Stimulated activated CD8-positive, alpha-beta memory T cell treated with anti-CD3 and anti-CD28 coated beads, Interleukin-2, amount 100 ng/mL, for 1 hour (primary cell): ENCODE data around the gene FRY.

ENCODE experiments used
- DNase-seq, 2 donors: peaks; one replicate each; pipeline ENCODE4 v3.0.0-alpha.2; 2020; ENCODE audit warnings: low read depth in 2 of 2

Gene FRY

DNA sequence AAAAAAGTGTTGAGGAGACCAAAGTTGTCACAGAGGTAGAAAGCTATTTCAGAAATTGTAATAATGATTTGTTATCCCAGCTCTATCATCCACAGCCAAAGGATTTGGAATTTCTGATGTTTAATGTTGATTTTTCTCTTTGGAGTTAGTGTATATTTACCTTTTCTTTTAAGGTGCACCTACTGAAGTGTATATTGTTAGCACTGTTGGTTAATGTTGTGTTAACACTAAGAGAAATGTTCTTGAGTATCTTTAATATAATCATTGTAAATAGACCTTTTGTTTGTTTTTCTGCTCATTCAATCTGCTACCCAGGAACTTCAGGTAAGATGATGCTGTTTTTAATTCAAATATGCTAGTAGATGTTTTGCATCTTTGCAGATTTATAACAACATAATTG lies 226.1 kb downstream of the FRY start:
- no peak for DNase-seq

GRCh38 chr13:32259116-32259515 lies 227.5 kb downstream of the FRY start:
- DNase-seq: no peak

- DNase-seq: no peak
Observed at GRCh38 chr13:32261567-32261966, 230.0 kb downstream of the FRY start.

DNA sequence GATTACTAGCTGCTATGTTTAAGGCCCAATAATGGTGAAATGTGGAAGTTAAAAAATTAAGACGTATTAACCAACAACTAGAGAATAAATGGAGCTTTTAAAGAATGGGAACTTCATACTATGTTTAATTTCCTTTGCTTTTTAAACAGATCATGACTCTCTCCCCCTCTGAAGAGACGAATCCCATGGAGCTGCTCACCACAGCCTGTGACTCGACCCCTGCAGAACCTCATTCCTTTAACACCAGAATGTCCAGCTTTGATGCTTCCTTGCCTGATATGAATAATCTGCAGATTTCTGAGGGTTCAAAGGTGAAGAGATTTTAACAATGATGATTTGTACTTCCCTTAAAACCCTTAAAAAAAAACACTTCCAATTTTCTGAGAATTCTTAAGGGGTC lies 230.6 kb downstream of the FRY start:
- no peak for DNase-seq

- no peak for DNase-seq
Observed at GRCh38 chr13:32262619-32263018, 231.0 kb downstream of the FRY start.

- DNase-seq: no peak
Observed at GRCh38 chr13:32264407-32264806, 232.8 kb downstream of the FRY start.

- DNase-seq: no peak
Observed at GRCh38 chr13:32265726-32266125, 234.2 kb downstream of the FRY start.

- DNase-seq: no peak
Observed at GRCh38 chr13:32266130-32266529, 234.6 kb downstream of the FRY start.

DNA sequence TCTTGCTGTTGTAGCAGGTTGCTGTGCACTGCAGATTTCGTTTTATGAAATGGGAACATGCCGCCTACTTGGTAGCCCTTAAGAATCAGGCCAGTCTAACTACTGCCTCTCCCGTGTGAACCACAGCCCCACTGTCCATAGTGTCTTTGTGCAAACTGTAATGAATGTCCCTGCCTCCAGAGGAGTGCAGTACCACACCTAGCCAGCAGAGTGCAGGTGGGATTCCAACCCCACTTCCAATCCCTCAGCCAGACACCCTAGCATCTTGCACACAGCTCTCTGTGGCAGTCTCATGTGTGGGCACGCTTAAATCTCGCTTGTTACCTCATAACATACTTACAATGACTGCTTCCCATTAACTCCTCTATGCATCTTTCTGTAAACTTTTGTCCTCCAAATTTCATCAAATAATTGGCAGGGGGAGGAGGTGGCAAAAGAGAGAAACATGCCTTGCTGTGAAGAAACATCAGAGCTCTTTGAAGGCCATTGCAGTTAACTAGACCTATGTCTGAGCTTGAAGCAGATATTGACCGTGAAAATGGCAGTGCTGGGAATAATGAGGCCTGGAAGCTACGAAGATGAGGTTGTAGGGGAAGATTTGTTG lies 236.4 kb downstream of the FRY start:
- peak in 1 of 2 donors; percentile 16 for DNase-seq

DNA sequence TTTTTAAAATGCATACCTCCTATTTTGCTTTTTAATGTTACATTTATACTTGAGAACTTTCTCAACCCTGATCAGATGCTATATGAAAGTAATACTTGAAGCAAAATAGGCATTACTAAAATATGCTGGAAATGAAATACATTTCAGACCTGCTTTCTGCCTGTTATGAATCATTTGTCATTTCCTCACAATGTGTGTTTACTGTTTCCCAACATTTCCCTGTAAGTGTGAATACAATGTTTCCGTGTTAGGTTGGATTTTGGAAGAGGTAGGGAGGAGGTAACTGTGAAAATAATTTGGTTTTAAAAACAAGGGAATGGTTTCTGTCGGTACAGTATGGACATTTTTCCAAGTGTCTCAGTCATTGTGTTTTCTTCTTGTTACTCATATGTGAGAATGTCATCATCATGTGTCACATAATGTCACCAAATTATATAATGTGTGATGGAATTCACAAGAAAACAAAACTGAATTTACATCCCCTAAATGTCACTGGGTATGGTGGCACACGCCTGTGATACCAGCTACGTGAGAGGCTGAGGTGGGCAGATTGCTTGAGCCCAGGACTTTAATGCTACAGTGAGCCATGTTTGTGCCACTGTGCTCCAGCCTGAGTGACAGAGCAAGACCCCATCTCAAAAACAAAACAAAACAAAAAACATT lies 240.6 kb downstream of the FRY start:
- no peak for DNase-seq

DNA sequence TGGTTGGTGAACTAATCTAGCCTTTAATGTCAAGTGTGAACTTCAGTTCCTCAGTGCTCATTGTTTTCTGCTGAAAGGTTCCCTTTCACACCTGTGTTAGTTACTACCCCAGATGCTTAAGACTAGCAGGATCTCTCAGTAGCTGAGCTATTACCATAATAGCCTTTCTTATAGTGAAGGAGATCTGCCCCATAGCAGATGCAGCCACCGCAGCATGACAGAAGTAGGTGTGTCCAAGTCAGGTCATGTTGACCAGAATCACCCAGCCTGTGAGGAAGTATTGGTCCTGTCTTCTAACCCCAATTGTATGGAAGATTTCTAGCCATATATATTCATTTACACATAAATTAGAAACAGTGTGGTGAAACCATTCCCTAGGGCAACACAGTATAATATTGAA lies 246.3 kb downstream of the FRY start:
- no peak for DNase-seq

DNA sequence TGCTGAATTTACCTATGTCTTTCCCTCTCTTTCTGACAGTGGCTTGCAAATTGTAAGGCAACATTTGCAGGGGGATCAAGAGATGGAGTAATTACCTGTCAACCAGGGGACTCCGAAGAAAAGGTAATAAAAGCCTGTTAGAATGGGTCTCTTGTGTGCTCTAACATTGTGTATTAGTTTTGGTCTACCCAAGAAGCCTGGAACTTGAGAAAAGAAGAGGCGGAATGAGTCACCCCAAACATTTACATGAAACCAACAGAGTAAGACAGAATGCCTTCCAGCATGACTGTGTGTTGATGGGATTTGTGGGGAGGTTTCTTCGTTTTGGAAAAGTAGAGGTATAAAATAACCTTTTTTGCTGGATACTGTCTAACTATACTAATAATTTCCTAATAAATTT lies 246.9 kb downstream of the FRY start:
- no peak for DNase-seq

DNA sequence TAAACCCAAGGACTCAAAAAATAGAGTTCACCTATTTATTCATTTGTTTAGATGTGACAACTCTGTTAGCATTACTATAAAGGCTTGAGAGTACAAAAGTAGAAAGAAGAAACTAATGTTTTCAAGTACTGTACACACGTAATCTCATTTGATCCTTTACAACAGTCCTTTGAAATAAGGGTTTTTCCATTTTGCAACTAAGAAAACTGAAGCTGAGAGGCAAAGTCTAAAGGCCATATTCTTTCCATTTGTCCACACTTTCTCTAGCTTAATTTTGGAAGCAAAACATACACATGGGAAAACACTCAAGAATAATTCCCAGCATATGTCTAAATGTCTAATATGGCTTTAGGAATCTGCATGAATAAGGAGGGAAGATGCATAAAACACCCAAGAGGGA lies 249.5 kb downstream of the FRY start:
- no peak for DNase-seq

DNA sequence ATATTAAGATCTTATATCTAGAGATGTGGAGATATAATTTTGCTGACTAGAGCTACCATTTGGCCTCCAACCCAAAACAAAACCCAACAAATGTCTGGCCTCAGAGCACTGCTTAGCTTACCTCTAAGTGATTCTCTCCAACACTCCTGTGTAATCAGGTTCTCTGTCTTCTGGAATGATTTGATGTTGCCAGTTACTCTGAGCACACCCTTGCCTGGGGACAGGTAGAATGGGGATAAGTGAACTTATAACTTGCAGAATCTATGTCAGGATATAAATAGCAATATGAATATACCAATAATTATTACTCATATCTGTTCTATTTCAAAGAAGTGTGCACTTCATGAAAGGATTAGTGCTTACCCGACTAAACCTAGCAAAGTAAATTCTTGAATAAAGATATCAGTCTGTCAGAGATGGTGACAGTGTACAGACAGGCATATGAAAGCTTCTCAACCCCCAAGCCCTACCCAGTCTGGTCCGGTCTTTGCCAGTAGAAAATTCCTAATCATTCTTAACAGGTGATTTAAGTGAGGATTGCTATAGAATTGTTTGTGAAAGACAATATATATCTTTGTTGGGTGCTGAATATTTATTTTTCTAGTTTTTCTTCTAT lies 250.6 kb downstream of the FRY start:
- no peak for DNase-seq

- no peak for DNase-seq
Observed at GRCh38 chr13:32284927-32285632, 253.5 kb downstream of the FRY start.

DNA sequence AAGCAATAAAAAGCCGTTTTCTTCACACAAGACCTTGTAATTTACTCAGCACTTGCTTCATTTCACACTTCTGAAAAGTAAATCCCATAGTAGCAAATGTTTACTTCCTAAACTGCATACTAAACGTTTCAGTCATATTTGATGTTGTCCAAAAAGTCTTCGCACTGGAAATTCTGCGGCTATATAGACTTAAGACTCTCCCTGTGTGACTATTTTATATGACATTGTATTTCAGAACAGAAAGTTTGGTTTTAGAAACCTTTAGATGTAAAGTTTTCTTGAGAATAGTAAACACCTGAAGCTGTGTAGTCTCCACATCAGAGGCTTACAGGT lies 254.0 kb downstream of the FRY start:
- DNase-seq: no peak

DNA sequence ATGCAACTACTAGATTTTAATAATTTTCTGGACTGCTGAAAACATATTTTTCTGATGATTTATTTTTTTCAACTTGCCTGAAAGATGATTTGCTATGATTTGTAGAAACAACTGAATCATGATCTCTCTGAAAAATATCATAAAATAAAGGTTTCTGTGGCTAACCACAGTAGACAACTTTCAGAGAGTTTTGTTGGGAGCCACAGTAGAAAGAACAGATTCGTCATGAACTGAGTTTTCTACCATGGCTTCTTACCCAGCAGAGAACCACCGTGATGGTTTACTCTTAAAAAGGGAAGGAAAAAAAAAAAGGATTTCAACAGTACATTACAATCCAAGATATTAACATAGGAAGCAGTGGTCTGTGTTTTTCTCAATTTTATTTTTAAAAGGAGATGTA lies 265.6 kb downstream of the FRY start:
- no peak for DNase-seq

DNA sequence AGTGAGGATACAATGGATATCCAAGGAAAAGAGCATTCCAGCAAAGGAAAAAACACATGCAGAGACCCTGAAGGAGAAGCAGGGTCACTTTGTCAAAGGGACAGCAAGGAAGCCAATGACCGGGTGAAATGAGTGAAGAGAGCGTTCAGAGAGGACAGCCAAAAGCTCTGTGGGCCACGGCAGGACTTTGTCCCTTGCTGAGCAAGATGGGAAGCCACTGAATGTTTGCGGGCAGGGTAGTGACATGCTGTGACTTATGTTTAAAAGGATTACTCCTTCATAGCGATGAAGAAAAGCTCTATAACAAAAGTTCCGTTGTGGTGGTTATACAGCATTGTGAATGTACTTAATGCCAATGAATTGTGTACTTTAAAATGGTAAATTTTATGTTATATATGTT lies 267.1 kb downstream of the FRY start:
- DNase-seq: no peak

GRCh38 chr13:32299893-32300292 lies 268.3 kb downstream of the FRY start:
- DNase-seq: no peak

GRCh38 chr13:32300406-32300805 lies 268.8 kb downstream of the FRY start:
- no peak for DNase-seq

DNA sequence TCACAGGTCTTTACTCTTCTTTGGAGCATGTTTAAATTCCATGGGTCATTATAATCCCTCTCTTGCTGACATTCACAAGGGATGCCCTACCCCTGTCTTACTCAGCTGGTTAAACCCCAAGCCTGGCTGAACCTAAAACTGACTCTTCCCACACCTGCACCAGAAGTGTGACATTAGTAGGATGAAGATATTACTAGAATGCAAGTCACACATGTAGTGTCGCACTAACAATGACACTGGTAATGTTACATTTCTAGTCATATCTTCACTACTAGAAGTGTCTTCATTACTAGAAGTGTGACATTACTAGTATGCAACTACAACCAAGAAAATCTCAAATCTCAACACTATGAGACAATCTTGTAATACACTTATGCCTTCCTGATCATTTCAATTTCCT lies 269.3 kb downstream of the FRY start:
- DNase-seq: no peak

DNA sequence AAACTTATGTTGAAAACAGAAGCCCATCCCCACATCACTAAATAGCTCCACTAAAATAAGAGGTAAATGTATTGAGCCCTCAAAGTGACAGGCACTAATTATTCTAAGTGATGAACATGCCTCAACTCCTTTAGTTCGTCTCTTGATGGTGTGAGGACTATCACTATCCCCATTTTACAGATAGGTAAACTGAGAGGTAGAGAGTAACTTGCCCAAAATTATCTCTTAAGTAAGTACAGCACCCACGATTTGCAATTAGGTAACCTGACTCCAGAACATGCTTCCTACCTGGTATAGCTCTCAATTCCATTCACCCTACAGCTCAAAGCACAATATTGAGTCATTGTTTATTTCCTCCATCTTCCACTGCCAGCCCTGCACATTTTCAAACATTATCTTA lies 270.9 kb downstream of the FRY start:
- DNase-seq: no peak

GRCh38 chr13:32305646-32306045 lies 274.1 kb downstream of the FRY start:
- no peak for DNase-seq
